SHP77 treated with DMSO at 0.1 percent for 48 hours (cell line): ENCODE results near the gene MCL1.
A peak's percentile ranks its signal among the peaks of the same experiment; 100 is the strongest.
"Not testable (repeated sequence)": the region's sequence is repeated elsewhere in the genome, so short reads cannot be mapped to it uniquely, and the experiment has no call there.

Source experiments
- DNase-seq: peaks from one replicate; lab custom pipeline; 2025; lab: John Stamatoyannopoulos, UW

Gene MCL1

GRCh38 chr1:150568594-150568966 is 10.8 kb downstream of the MCL1 start:
- no peak for DNase-seq

DNA sequence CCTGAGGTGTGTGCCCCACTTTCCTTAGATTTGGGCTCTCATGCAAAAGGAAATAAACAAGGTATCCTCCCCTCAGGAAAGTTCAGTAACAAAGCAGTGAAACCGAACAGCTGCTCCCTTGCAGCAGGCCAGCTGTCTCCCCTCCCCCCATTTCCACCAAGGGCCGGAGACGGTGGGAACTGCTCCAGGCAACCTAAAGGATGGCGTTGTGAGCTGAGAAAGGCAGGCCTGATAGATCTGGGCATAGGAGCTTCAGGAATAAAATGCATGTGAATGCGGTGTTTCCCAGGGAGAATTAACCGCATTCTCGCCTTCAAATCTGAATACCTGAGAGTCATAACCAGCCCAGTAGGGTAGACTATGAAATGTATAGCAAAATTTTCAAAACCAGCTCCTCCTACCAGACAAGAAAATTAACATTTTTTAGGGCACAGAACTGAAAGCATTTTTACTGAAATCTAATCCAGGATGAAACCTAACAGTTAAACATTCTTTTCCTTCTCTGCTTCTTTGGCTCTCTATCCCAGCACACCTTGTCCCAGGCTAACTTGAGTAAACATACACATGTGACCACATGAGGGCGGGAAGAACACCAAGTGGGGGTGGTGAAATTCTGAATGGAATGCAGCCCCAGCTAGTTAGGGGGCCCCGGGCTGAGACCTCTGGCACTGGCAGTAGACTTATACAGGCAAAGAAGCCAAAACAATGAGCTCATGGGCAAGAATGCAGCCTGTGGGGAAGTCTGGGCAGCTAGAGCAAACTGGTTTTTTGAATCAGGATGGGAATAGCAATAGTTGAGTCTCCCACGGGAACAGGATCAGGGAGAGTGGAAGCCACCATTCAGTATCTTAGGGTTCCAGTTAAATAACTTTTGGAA is 11.5 kb downstream of the MCL1 start:
- peak; percentile 79 for DNase-seq

- DNase-seq, result no peak
Observed at GRCh38 chr1:150567341-150567716, 12.1 kb downstream of the MCL1 start.

DNA sequence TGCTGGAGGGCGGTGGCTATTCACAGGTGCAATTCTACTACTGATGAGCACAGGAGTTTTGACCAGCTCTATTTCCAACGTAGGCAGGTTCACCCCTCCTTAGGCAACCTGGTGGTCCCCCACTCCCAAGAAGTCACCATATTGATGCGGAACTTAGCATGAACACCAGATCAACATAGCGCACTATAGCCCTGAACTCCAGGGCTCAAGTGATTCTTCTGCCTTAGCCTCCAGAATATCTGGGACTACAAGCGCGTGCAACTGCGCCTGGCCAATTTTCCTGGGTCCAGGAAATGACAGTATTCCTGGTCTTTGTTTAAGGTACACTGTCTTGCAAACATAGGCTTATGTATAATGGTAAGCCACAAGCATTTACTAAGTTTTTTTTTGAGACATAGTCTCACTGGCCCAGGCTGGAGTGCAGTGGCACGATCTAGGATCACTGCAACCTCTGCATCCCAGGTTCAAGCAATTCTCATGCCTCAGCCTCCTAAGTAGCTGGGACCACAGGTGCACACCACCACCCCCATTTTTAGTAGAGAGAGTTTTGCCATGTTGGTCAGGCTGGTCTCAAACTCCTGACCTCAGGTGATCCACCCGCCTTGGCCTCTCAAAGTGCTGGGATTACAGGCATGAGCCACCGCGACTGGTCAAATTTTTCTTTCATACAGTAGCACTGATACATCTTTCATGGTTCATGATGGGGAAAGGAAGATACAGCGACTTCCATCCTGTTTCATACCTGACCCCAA is 12.6 kb downstream of the MCL1 start:
- no peak for DNase-seq

DNA sequence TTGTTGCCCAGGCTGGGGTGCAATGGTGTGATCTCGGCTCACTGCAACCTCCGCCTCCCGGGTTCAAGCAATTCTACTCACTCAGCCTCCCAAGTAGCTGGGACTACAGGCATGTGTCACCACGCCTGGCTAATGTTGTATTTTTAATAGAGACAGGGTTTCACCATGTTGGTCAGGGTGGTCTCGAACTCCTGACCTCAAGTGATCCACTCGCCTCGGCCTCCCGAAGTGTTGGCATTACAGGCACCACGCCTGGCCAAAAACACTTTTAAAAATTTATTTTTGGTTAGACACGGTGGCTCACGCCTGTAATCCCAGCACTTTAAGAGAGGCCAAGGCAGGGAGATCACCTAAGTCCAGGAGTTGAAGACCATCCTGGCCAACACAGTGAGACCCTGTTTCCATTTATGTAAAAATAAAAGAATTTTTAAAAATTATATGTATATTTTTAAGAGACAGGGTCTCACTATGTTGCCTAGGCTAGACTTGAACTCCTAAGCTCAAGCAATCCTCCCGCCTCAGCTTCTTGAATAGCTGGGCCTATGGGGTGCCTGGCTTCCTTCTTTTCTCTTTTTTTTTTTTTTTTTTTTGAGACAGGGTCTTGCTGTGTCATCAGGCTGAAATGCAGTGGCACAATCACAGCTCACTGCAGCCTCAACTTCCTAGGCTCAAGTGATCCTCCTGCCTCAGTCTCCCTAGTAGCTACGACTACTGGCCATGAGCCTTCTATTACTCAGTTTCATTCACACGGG is 14.0 kb downstream of the MCL1 start:
- DNase-seq, result not testable (repeated sequence)

- no peak for DNase-seq
Observed at GRCh38 chr1:150564051-150564991, 15.1 kb downstream of the MCL1 start.

- DNase-seq, result peak; percentile 88
Observed at GRCh38 chr1:150563340-150564038, 15.9 kb downstream of the MCL1 start.

GRCh38 chr1:150562446-150563339 is 16.7 kb downstream of the MCL1 start:
- DNase-seq, result peak; percentile 68

- peak; percentile 86 for DNase-seq
Observed at GRCh38 chr1:150561974-150562445, 17.4 kb downstream of the MCL1 start.

DNA sequence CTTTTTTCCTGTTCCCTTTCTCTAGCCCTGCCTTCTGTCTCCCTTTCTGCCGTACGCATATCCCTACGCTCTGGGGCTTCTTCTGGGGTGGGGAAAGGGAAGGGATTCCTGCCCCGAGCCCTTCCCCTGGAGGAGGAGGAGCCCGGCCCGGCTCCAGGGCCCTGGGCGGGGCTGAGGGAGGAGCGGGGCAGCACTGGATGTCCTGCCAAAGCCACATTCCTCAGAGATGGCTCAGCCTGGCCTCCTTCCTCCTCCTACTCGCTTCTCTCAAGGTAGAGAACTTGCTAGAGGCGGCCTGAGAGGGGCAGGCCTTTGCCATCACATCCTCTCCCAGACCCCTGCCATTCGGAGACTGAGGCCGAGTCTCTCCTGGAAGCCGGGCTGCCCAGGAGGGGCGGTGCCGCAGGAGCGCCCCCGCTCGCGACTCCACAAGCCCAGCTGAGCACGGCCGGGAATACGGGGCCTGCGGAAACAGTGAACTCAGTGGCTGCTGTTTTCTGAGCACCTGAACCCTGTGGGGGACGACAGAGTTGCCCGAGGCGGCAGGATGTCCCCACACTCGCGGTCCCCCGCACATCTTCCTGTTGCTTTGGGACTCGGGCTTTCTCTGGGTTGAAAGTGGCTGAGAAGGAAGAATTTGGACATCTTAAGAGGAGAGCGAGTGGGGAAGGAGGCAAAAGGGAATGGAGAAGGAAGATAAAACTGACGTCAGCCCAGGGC is 18.0 kb downstream of the MCL1 start:
- DNase-seq, result peak; percentile 93

DNA sequence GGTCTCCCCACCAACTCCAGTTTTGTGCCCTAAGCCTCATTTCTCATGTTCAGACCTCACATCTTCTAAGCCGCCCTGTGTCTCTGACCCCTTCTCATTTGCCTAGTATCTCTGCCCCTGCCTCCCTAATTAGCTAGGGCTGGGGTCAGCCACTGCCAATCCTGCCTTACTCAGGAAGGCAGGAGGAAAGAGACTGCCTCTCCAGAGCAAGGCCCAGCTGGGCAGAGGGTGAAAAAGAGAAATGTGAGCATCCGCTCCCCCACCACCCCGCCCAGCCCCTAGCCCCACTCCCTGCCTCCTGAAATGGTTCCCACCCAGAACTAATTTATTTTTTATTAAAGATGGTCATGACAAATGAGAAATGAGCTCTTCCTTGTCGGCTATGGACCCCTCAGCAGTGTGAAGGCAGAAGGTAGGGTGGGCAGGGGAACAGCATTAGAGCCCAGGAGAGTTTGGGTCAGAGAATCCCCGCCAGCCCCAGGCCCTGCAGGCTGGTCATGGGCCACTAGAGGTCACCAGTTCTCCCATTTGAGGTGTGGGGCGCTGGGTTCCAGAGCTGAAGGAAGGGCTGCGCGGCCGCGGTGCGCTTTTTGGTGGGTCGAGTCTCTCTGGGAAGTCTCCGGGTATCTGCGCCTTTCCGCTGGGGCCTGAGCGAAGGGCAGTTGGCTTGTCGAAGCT is 18.7 kb downstream of the MCL1 start:
- DNase-seq, result peak; percentile 93

DNA sequence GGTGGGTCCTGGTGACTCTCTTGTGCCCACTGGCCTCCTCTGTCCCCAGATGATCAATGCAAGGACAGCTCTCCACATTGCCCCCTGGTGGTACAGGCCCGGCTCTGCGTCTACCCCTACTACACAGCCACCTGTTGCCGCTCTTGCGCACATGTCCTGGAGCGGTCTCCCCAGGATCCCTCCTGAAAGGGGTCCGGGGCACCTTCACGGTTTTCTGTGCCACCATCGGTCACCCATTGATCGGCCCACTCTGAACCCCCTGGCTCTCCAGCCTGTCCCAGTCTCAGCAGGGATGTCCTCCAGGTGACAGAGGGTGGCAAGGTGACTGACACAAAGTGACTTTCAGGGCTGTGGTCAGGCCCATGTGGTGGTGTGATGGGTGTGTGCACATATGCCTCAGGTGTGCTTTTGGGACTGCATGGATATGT is 19.4 kb downstream of the MCL1 start:
- peak; percentile 40 for DNase-seq

DNA sequence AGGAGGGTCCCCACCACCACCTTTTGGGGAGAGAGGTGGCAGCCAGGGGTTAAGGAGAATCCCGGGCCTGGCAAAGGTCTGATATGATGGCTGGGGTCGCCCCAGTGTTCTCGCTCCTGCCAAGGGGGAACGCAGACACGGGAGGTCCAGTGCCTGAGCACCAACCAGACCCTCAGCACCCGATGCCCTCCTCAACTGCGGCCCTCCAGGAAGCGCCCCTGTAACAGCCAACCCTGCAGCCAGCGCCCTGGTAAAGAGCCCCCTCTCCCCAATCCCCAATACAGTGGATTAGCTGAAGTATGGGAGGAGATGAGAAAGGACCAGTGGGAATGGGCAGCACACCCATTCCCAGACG is 19.8 kb downstream of the MCL1 start:
- DNase-seq, result no peak

- no peak for DNase-seq
Observed at GRCh38 chr1:150558761-150559655, 20.4 kb downstream of the MCL1 start.

GRCh38 chr1:150558303-150558704 is 21.1 kb downstream of the MCL1 start:
- DNase-seq, result no peak

DNA sequence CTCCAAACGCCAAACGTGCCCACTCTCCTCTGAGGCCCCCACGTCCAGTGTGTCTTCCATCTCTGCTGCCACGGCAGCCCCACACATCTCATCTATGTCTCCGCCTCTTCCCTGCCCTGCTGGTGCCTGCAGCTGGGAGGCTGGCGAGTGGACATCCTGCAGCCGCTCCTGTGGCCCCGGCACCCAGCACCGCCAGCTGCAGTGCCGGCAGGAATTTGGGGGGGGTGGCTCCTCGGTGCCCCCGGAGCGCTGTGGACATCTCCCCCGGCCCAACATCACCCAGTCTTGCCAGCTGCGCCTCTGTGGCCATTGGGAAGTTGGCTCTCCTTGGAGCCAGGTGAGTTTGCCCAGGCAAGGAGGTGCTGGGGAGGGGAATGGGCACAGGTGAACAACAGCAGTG is 21.6 kb downstream of the MCL1 start:
- DNase-seq, result no peak

DNA sequence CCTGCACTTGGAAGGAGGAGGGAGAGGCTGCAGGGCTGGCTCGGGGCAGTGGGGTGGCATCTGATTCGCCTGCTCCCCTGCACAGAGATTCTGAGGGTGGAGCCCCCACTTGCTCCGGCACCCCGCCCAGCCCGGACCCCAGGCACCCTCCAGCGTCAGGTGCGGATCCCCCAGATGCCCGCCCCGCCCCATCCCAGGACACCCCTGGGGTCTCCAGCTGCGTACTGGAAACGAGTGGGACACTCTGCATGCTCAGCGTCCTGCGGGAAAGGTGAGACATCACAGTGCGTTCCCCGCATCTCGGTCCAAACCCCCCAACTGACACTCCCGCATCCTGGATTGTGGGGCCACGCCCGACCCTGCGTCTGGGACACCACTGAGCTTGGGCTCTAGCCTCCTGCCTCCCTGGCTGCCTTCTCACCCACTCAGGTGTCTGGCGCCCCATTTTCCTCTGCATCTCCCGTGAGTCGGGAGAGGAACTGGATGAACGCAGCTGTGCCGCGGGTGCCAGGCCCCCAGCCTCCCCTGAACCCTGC is 22.3 kb downstream of the MCL1 start:
- no peak for DNase-seq
